IPS DF 19.7 (cell line): ENCODE data around the gene CREG1.
A peak's percentile ranks its signal among the peaks of the same experiment; 100 is the strongest.
"Not testable (repeated sequence)": the region's sequence is repeated elsewhere in the genome, so short reads cannot be mapped to it uniquely, and the experiment has no call there.

Experiments used
- DNase-seq: peaks from one replicate; pipeline ENCODE4 v3.0.0-alpha.2; 2013; ENCODE audit warnings: low read depth, low spot score

The CREG1 gene

DNA sequence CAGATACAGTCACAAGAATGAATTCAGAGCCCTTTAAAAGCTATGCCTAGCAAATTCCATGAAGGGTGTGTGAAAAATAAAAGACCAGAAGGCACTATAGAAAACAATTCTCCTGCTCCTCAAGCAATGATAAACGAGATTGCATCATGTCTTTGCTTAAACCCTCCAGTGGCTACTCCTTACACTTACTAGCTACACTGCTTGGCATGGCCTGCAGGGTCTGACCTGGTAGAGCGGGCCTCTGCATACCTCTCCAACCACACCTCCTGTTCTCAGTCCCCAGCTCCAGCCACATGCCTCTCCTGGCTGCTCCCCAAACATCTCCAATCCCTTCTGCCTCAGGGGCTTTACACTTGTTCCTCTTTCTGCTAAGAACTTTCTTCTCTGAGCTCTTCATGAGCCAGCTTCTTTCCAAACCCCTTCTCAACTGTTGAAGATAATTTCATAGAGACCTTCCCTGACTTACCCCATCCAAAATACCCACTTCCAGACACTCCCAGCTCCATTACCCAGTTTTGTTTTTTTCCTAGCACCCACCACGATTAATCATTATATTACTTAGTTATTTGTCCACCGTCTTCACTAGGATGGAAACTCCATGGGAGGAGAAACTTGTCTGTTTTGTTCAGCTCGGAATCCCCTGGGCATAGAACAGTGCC, 11.2 kb upstream of the CREG1 start:
- DNase-seq, result no peak

DNA sequence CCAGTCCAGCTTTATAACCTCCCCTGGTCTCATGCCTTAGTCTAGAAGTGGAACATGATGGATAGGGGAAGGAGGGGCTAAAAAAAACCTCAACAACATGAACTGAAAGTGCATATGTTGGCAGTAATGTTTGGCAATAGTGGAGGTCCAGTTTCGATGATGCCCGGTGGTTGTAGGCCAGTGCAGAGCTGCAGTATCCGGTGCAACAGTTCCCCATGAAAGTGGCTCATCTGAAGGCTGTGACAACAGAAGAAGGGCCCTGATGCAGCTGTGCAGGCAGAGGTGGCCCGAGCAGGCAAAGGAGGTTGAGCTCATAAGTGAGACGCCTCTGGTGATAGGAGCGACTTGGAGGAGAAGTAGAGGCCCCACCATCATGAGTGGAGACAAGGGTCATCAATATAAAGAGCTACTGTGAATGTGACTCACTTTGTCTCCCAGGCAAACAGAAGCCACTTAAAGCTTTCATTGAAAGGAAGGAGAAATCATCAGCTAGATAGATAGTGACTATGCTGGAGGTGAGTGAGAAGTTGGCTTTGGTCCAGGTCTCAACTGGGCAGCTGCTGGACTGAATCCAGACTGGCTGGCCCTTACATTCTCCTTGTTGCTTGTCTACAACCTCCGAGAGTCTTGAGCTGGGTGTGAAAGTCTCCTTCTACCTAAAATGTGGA, 10.2 kb upstream of the CREG1 start:
- no peak for DNase-seq

DNA sequence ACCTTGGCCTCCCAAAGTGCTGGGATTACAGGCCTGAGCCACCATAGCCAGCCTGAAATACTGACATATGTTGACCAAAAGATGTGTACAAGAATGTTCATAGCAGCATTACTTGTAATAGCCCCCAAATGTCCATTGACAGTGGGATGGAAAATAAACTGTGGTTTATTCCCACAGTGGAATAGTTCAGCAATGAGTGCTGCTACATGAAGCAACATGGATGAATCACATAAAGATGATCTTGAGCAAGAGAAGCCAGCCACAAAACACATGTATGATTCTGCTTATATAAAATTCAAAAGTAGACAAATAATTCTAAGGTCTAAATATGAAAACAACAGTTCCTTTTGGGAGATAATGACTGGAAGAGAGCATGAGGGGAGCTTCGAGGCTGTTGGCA, 9.1 kb upstream of the CREG1 start:
- no peak for DNase-seq

DNA sequence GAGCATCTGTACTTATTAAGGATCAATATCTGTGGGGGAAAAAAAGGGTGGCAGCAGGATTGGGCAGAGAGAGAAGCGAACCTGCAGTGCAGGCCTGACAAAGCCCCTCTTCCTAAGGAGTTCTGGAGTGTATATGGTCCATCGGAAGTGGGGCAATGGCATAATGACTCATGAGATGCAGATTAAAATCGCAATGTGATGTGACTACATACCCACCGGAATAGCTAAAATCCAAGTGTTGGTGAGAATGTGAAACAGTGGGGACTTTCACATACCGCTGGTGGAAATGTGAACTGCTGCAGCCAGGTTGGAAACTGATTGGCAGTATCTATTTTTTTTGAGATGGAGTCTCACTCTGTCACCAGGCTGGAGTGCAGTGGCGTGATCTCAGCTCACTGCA, 8.2 kb upstream of the CREG1 start:
- DNase-seq, result no peak

DNA sequence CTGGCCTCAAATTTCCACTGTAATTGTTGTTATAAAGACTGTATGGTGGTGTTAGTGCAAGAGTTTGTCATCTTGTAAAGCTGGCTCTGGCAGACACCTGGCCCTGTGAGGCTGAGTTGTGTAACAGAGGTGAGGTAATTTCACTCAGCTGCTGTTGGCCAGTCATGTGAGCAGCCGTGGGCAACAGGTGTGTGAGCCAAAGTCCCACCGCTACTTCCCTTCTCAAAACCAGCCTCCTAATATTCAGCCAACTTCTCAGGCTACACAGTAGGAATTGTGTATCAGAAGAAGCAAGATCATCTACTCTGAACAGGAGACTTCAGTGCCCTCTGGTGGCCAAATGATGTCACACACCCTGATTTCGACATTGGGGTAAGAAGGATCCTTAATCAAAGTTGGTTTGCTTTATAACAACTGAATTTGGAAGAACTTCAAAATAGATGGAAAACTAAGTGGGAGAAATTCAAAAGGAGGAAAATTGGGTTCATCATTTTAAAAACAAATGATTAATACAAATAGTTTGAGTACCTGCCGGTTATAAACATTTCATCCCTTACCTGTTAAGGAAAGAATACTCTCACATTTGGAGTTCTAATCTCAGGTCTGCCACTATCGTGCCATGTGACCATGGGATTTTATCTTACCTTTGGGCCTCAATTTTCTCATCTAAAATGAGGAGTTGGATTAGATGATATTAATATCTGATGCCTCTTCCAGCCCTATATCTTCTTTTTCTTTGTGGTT, 2.6 kb upstream of the CREG1 start:
- no peak for DNase-seq

DNA sequence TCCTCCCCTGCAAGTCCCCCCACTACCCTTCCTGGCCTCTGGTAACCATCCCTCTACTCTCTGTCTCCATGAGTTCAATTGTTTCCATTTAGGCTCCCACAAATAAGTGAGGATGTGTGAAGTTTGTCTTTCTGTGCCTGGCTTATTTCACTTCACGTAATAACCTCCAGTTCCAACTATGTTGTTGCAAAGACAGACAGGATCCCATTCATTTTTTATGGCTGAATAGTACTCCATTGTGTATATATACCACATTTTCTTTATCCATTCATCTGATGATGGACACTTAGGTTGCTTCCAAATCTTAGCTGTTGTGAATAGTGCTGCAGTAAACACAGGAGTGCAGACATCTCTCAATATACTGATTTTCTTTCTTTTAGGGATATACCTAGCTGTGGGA, 1.5 kb upstream of the CREG1 start:
- DNase-seq, result not testable (repeated sequence)

DNA sequence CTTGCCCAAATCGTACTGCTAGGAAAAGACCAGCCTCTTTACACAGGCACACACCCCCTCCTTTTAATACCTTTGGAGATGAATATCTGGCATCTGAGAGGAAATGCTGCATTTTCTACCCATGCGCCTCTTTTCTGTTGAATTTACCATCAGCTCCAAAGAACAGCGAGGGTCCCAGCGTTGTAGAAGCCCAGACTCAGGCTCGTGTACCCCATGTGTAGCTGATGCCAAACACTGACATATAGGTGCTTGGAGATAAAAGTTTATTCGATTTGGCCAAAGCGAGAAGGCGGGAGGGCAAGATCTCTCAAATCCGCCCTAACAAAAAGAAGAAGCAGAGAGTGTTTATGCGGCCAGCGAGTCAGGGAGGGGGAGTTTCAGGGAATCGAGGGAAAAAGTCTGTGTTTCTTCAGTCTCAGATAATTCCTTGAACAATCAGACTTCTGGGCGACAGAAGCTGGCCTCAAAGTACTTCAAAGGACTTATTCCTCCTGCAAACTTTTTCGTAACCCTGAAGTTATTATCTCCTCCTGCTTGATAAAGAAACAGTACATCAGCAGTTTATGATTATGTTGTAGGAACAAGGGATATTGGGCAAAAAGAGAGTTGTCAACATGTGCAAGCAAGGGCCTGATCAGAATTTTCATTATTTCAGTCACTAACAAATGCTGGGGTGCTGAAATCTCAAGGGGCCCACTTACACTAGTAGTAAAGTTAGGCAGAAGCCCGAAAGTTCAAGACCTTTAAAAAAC, 642 bp upstream of the CREG1 start:
- DNase-seq, result no peak

DNA sequence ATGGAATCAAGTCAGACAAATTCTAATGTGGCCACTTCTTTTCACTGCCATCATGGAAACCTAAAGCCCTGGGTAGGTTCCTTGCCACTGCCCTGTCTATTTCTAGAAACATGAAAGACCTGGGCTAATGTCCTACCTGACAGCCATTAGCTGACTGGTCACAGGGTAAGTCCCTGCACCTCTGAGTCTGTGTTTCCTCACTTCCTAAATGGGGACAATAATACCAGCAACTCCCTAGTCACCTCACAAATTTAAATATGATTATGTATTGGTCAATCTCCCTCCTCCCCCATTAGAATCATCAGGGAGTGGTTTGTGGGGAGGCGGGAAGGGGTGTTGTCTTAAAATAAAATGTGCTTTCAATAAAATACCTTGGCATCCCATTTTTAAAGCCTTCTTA, 2.2 kb downstream of the CREG1 start:
- no peak for DNase-seq

DNA sequence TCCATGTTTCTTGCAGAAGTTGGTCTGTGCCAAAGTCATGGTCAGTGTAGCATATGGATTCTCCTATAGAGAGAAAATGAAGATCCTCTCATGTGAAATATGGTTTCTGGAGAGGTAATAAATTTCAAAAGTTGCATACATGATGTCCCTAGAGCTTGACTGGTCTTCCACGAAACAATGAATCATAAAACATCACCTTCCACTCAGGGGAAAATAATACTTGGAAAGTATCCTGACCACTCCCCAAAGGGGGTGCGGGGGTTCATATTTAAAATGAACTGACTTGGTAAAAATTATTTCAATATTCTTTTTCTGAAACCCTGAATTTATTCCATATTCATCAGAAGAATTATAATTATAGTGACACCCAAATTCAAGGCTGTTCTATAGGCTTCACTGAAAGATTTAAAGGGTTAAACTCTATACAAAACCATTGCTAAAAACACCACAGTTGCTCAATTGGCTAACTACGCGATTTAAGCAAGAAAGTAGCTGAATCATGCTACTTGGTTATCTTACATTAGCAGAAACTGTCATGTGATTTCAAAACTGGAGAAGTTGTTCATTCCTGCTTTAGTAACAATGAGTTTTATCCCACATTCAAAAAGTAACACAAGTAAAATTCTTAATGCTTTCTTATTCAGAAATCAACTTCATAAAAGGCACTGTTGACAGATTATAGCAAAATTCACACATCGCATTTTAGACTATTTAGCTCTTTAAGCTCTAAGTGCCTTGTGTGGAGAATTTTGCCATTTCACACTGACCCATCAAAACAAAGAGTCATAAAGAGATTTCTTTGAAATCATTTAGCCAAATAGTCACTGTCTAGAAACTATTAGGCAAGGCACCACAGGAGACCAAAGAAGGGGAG, 5.3 kb downstream of the CREG1 start:
- DNase-seq, result no peak

DNA sequence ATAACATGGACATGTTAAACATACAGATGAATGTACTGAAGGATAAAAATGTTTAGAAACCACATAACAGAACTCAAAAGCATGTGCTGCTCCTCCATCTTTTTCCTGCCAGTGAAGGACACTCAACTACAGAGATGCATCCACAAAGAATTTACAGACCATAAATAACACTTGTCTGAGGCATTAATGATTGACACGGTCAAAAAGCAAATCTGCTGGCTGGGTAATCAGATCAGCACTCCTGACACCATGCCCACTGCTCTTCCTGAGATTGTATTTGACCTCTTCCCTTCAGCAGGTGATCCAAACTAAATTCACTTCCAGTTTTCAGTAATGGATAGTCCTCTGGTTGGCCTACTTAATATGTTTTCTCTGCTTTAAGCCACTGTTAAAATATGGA, 6.6 kb downstream of the CREG1 start:
- DNase-seq, result no peak

DNA sequence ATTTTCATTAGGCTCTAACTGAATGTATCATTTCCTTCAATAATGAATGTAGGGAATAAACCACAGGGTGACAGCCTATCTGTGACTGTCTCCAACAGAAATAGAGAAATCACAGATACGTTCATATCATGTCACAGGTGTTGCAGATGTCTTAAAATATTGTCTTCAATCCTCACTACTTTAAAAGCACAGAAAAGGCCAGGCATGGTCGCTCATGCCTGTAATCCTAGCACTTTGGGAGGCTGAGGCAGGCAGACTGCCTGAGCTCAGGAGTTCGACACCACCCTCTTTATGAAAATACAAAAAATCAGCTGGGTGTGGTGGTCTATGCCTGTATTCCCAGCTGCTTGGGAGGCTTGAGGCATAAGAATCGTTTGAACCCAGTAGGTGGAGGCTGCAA, 8.2 kb downstream of the CREG1 start:
- DNase-seq, result no peak

DNA sequence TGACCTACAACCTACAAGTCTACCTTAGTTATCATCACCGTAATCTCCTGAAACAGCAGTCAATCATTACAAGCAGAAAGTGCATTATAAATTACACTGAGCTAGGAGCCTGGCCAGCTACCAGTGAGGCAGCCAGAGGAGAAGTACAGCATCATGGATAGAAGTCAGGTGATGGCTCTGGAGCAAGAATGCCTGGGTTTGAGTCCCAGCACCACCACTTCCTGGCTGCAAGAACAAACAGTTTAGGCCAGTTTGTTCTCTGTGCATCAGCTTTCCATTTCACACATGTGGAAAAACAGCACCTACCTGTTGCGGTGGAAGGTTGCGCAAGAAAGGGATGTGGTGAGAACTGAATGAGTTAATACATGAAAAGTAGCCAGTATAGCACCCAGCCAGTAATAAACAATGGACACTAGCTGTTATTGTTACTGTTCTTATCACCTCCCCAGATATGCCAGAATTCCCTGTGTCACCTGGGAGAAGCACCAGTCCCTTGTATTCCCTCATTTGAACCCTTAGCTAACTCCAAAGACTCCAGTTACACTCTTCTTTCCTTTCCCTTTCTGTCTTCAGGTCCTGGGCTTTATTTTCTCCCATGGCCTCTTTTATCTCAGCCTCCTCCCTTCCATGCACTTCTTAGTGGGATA, 9.0 kb downstream of the CREG1 start:
- no peak for DNase-seq

DNA sequence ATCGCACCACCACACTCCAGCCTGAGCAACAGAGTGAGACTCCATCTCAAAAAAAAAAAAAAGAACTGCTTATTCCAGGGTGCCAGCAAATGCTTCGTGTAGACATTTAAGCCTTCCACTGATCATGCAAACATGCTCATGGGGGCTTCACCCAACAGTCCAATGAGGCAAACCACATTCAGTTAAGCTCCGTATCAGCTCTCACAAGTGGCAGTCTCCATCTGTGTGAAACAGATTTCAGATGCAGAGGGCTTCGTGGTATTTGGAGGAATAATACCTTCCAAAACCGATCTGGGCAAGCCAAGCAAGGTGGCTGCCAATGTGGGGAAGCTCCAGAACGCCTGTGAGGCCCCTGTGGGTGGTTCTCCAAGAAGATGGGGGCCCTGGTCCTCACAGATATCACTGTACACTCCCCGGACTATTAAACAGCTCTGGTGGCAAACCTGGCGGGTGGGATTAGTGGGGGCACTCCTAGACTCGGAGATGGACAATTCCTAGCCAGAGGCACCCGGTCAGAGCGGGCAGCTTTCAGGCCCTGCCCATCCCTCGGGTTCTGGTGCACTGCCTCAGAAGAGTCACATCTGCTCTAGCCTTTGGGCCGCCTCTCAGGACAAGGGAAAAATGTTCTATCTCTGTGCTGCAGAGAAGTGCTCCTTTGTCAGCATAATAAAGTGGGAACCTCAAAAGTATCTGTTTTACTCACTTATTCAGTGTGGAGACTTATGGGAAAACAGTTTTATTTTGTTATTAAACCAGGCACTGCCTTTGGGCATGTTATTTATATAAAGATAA, 10.2 kb downstream of the CREG1 start:
- DNase-seq, result no peak

DNA sequence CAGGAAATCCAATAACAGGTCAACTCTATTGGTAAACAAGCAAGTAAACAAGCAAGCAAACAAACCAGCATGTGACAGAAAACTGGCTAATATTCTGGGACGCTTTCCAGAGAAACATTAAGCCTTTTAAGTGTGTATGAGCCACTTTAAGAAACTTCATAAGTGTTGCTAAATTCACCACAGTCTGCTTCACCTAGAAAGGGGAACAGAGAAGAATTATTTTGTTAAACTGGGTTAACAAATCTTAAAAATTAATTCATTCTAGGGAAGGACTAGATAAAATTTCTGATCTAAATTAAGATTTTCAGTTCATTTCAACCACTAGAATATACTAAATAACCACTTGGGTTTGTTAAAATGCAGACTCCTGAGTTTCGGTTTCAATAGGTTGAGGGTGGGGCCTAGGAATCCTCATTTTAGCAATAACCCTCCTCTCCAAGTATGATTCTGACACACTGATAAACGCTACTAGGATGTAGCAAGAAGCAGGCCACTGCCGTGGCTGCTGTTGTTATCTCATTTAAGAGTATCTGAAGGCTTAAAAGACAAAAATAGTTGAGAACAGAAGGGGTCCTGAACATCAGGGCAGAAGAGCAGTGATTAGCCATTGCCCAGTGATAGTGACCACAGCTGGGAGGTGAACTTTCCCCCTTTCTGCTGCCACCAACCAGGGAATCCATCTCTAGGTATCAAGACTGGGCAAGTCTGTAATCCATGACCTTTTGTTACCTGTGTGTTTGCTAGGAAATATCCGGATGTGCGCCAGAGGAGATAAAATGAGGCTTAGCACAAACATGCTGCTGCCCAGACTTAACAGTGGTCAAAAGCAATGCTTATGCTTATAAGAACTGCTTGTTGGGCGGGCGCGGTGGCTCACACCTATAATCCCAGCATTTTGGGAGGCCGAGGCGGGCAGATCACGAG, 11.2 kb downstream of the CREG1 start:
- DNase-seq, result no peak

DNA sequence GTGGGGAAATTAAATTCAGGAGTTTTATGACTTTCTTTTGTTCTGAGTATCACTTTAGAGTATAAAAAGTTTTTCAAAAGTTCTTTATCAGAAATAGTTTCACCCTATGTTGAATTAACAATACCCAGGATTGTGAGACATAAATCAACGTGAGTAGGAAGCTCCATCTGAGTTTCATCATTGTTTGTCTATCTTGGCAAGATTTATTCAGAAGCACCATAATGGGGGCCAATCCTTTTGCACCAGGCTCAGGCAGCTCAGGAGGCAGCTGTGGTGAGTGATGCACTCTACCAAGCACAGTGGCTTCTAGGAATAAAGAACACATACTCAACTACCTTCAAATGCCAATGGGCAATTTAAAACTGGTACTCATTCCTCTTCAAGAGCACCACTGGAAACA, 12.0 kb downstream of the CREG1 start:
- DNase-seq, result no peak

DNA sequence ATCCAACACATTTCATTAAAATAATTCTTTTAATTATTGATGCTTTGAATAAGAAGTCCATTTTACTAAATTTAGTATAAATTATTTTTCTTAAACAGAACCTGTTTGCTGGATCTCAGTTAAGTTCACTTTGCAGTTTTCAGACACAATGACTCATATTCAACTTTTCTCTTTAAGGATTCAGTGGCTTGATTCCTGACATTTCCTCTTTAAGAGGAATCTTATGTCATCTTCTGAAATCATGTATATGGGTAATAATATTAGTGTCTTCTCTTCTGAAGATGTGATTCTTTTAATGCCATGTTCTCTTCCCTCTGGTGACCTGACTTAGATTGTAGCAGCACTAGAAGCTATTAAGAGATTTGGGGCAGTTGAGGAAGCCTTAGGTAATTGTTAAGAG, 12.6 kb downstream of the CREG1 start:
- DNase-seq, result no peak

DNA sequence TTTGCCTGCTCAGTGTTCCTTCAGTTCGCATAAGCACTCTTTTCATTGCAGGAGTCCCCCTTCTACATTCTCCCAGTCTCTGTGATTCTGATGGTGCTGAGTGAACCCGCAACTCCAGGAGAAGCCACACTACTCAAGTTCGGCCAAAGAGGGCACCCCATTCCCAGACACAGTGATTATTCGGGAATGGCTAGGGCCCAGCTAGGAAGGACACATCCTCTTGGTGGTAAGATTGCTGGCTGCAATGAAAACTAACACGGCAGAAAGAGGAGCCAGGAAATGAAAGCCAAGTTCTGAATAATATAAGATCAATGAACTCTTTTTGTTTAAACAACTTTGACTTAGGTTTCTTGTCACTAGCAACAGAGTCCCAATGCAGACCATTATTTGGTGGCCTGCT, 14.9 kb downstream of the CREG1 start:
- peak; percentile 67 for DNase-seq

DNA sequence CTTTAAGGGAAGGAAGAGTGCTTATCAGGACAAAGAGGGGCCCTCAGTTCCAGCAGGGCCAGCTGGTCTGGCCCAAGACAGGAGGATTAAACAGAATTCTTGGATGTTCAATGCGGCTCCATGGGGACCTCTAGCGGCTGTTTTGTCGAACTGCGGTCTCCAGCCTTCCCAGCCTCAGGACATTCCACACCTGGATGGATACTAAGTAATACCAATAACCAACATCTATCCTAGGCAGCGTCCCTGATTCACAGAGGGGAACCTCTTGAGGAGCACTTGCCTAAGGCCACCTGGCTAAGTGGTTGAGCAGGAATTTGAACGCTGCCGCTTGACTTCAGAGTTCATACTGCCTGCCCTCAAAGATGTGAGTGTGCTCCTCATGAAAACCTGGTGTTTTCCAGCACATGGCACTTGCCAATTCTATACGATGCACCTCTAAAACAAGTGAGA, 19.7 kb downstream of the CREG1 start:
- DNase-seq, result no peak
